Thyroid gland (tissue), 4 donors: Measurements from ENCODE around the gene DDIAS.
"Not testable (repeated sequence)": the region's sequence is repeated elsewhere in the genome, so short reads cannot be mapped to it uniquely, and the experiment has no call there.

Experiments used
- POLR2A ChIP-seq, 2 donors: fragments of 450-650 bp; IDR thresholded peaks; one replicate each; pipeline ENCODE4 v1.6.1; 2017; ENCODE audit warnings: antibody characterized with exemption in 2 of 2, mild to moderate bottlenecking in 2 of 2, moderate library complexity in 1 of 2
- TF ChIP-seq, protein P1 (sequence below), 6 experiments: fragments of 200-600 bp in 3 of 6; fragments of 450-650 bp in 3 of 6; sonication (generic) in 3 of 6; IDR thresholded peaks; one replicate each; pipeline ENCODE4 v1.5.1; 2016 to 2019; ENCODE audit warnings: antibody characterized with exemption in 6 of 6, mild to moderate bottlenecking in 2 of 6, inconsistent platforms in 1 of 6, moderate library complexity in 1 of 6

GRCh38 chr11:82971519-82971946 is 70.0 kb downstream of the DDIAS start:
- TF ChIP-seq, protein P1, sequence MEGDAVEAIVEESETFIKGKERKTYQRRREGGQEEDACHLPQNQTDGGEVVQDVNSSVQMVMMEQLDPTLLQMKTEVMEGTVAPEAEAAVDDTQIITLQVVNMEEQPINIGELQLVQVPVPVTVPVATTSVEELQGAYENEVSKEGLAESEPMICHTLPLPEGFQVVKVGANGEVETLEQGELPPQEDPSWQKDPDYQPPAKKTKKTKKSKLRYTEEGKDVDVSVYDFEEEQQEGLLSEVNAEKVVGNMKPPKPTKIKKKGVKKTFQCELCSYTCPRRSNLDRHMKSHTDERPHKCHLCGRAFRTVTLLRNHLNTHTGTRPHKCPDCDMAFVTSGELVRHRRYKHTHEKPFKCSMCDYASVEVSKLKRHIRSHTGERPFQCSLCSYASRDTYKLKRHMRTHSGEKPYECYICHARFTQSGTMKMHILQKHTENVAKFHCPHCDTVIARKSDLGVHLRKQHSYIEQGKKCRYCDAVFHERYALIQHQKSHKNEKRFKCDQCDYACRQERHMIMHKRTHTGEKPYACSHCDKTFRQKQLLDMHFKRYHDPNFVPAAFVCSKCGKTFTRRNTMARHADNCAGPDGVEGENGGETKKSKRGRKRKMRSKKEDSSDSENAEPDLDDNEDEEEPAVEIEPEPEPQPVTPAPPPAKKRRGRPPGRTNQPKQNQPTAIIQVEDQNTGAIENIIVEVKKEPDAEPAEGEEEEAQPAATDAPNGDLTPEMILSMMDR (IDR thresholded peaks at IDR 0.05): not testable (repeated sequence)
- TF ChIP-seq POLR2A (IDR thresholded peaks at IDR 0.05): not testable (repeated sequence)
